Stimulated activated naive B cell treated with anti-CD40 and anti-IgM and Interleukin-4, amounts not matched to agents 10 μg/mL and 1 μg/mL and 100 μg/mL, for 72 hours (primary cell): Measurements from ENCODE around the gene PTGFRN.

Source experiments
- ATAC-seq, 2 donors: fragments of 150-1000 bp; cut with Tn5 transposase; replicated peaks; 2 replicates each; pipeline ENCODE4 v1.10.0; 2021; ENCODE audit warnings: moderate library complexity in 1 of 2
- DNase-seq: peaks from one replicate; pipeline ENCODE4 v3.0.0; 2021
- H3K27ac Mint-ChIP-seq: one replicate; pipeline ENCODE4 v1.8.0; 2022; ENCODE audit warnings: mild to moderate bottlenecking, mixed read lengths
- H3K27me3 Mint-ChIP-seq, 2 donors: one replicate each; pipeline ENCODE4 v1.8.0; 2022; ENCODE audit warnings: mixed read lengths in 2 of 2
- H3K36me3 Mint-ChIP-seq, 2 donors: one replicate each; pipeline ENCODE4 v1.8.0; 2022; ENCODE audit warnings: mixed read lengths in 2 of 2, mild to moderate bottlenecking in 1 of 2
- H3K4me1 Mint-ChIP-seq, 2 donors: one replicate each; pipeline ENCODE4 v1.8.0; 2022; ENCODE audit warnings: mixed read lengths in 2 of 2, mild to moderate bottlenecking in 1 of 2
- H3K4me3 Mint-ChIP-seq, 2 donors: one replicate each; pipeline ENCODE4 v1.8.0; 2022; ENCODE audit warnings: mild to moderate bottlenecking in 2 of 2, mixed read lengths in 2 of 2, moderate library complexity in 1 of 2
- H3K9me3 Mint-ChIP-seq, 2 donors: one replicate each; pipeline ENCODE4 v1.8.0; 2022; ENCODE audit warnings: mixed read lengths in 2 of 2, mild to moderate bottlenecking in 1 of 2

The PTGFRN gene

GRCh38 chr1:116878804-116879477 is 30.8 kb upstream of the PTGFRN start:
- Mint-ChIP-seq H3K36me3 (no peaks in the 10 kb centered on the region), H3K27ac (no peak overlapping the region), H3K9me3 (no peaks in the 10 kb centered on the region), H3K4me3 (no peak overlapping the region), H3K27me3 (peaks cover 0 to 10% of the 10 kb centered on the region in 2 donors), H3K4me1 (no peaks in the 10 kb centered on the region)
- ATAC-seq = peak; percentile 45 to 58
- no peak for DNase-seq

- H3K27ac Mint-ChIP-seq = no peak overlapping the region
- ATAC-seq (peak; percentile 20 to 22), DNase-seq (no peak)
- H3K9me3 Mint-ChIP-seq = no peaks in the 10 kb centered on the region
- peaks cover 0 to 10% of the 10 kb centered on the region in 2 donors for H3K27me3 Mint-ChIP-seq
- H3K4me1 Mint-ChIP-seq = no peaks in the 10 kb centered on the region
- no peaks in the 10 kb centered on the region for H3K36me3 Mint-ChIP-seq
- H3K4me3 Mint-ChIP-seq = no peak overlapping the region
These were observed 30.1 kb upstream of the PTGFRN start for GRCh38 chr1:116879478-116880133.

- no peaks in the 10 kb centered on the region for H3K27me3 Mint-ChIP-seq
- no peaks in the 10 kb centered on the region for H3K9me3 Mint-ChIP-seq
- ATAC-seq = no peak
- no peaks in the 10 kb centered on the region for H3K4me1 Mint-ChIP-seq
- DNase-seq = no peak
- no peak overlapping the region for H3K27ac Mint-ChIP-seq
- H3K36me3 Mint-ChIP-seq = no peaks in the 10 kb centered on the region
- no peak overlapping the region for H3K4me3 Mint-ChIP-seq
These were observed 28.8 kb upstream of the PTGFRN start for GRCh38 chr1:116880917-116881316.

- Mint-ChIP-seq H3K36me3 (no peaks in the 10 kb centered on the region), H3K4me1 (no peaks in the 10 kb centered on the region), H3K9me3 (no peaks in the 10 kb centered on the region), H3K4me3 (no peak overlapping the region), H3K27me3 (no peaks in the 10 kb centered on the region), H3K27ac (no peak overlapping the region)
- ATAC-seq (peak in 1 of 2 donors; percentile 28), DNase-seq (no peak)
These were observed 27.7 kb upstream of the PTGFRN start for GRCh38 chr1:116881879-116882520.

GRCh38 chr1:116882866-116883265 is 26.9 kb upstream of the PTGFRN start:
- Mint-ChIP-seq H3K4me3 (no peak overlapping the region), H3K36me3 (no peaks in the 10 kb centered on the region), H3K27ac (no peak overlapping the region), H3K4me1 (no peaks in the 10 kb centered on the region), H3K27me3 (no peaks in the 10 kb centered on the region), H3K9me3 (no peaks in the 10 kb centered on the region)
- ATAC-seq (no peak), DNase-seq (no peak)

GRCh38 chr1:116886291-116886878 is 23.3 kb upstream of the PTGFRN start:
- no peak for DNase-seq
- Mint-ChIP-seq H3K4me1 (no peaks in the 10 kb centered on the region), H3K36me3 (no peaks in the 10 kb centered on the region), H3K27me3 (no peaks in the 10 kb centered on the region), H3K9me3 (no peaks in the 10 kb centered on the region), H3K27ac (no peak overlapping the region), H3K4me3 (no peak overlapping the region)
- ATAC-seq = no peak

- DNase-seq (no peak), ATAC-seq (no peak)
These were observed 22.5 kb upstream of the PTGFRN start for GRCh38 chr1:116887212-116887611.

GRCh38 chr1:116889380-116889779 is 20.3 kb upstream of the PTGFRN start:
- Mint-ChIP-seq H3K4me3 (no peak overlapping the region), H3K27me3 (peaks cover 8 to 13% of the 10 kb centered on the region in 2 donors), H3K27ac (no peak overlapping the region), H3K9me3 (peaks cover 0 to 2% of the 10 kb centered on the region in 2 donors), H3K36me3 (no peaks in the 10 kb centered on the region), H3K4me1 (no peaks in the 10 kb centered on the region)
- DNase-seq = no peak
- ATAC-seq = no peak

More at GRCh38 chr1:116887212-116887611, 22.5 kb upstream of the PTGFRN start:
- no peaks in the 10 kb centered on the region for H3K9me3 Mint-ChIP-seq
- H3K4me3 Mint-ChIP-seq = no peak overlapping the region
- H3K4me1 Mint-ChIP-seq = no peaks in the 10 kb centered on the region
- no peaks in the 10 kb centered on the region for H3K36me3 Mint-ChIP-seq
- H3K27me3 Mint-ChIP-seq = peaks cover 3% of the 10 kb centered on the region in 2 donors
- no peak overlapping the region for H3K27ac Mint-ChIP-seq

GRCh38 chr1:116891396-116892079 is 18.2 kb upstream of the PTGFRN start:
- ATAC-seq (no peak), DNase-seq (no peak)
- Mint-ChIP-seq H3K27me3 (peaks cover 12 to 29% of the 10 kb centered on the region in 2 donors), H3K4me3 (no peak overlapping the region), H3K36me3 (peaks cover 3 to 7% of the 10 kb centered on the region in 2 donors), H3K27ac (no peak overlapping the region), H3K4me1 (no peaks in the 10 kb centered on the region), H3K9me3 (peaks cover 6 to 12% of the 10 kb centered on the region in 2 donors)

- Mint-ChIP-seq H3K27me3 (peaks cover 17 to 34% of the 10 kb centered on the region in 2 donors), H3K4me1 (no peaks in the 10 kb centered on the region), H3K9me3 (peaks cover 13 to 17% of the 10 kb centered on the region in 2 donors), H3K36me3 (peaks cover 3 to 7% of the 10 kb centered on the region in 2 donors), H3K27ac (no peak overlapping the region), H3K4me3 (no peak overlapping the region)
- ATAC-seq = no peak
- DNase-seq = no peak
These were observed 14.6 kb upstream of the PTGFRN start for GRCh38 chr1:116895073-116895472.

GRCh38 chr1:116899529-116899928 is 10.2 kb upstream of the PTGFRN start:
- Mint-ChIP-seq H3K27ac (no peak overlapping the region), H3K4me1 (no peaks in the 10 kb centered on the region), H3K4me3 (no peak overlapping the region), H3K36me3 (peaks cover 3 to 7% of the 10 kb centered on the region in 2 donors), H3K27me3 (peaks cover 16 to 21% of the 10 kb centered on the region in 2 donors), H3K9me3 (peaks cover 11 to 17% of the 10 kb centered on the region in 2 donors)
- ATAC-seq (no peak), DNase-seq (no peak)

- Mint-ChIP-seq H3K9me3 (peaks cover 7 to 8% of the 10 kb centered on the region in 2 donors), H3K4me3 (no peak overlapping the region), H3K27me3 (peaks cover 11 to 16% of the 10 kb centered on the region in 2 donors), H3K36me3 (peaks cover 0 to 4% of the 10 kb centered on the region in 2 donors), H3K4me1 (no peaks in the 10 kb centered on the region), H3K27ac (no peak overlapping the region)
- DNase-seq (no peak), ATAC-seq (no peak)
These were observed 9.0 kb upstream of the PTGFRN start for GRCh38 chr1:116900471-116901365.

GRCh38 chr1:116902027-116902426 is 7.7 kb upstream of the PTGFRN start:
- Mint-ChIP-seq H3K27ac (no peak overlapping the region), H3K36me3 (no peaks in the 10 kb centered on the region), H3K9me3 (peaks cover 5 to 7% of the 10 kb centered on the region in 2 donors), H3K4me1 (no peaks in the 10 kb centered on the region), H3K4me3 (no peak overlapping the region), H3K27me3 (peaks cover 4 to 12% of the 10 kb centered on the region in 2 donors)
- ATAC-seq (no peak), DNase-seq (no peak)
